Measurements from ENCODE around the gene SCCPDH. TPM values are rescaled to one million over a fixed set of nuclear protein-coding genes. Genes with fewer than 3 reads are reported as not detected.
"Not testable (repeated sequence)": the region's sequence is repeated elsewhere in the genome, so short reads cannot be mapped to it uniquely, and the experiment has no call there.

SCCPDH gene
- total and polyA plus RNA-seq, 2 experiments from 2014 or later = 44.2 to 44.8 TPM

DNA sequence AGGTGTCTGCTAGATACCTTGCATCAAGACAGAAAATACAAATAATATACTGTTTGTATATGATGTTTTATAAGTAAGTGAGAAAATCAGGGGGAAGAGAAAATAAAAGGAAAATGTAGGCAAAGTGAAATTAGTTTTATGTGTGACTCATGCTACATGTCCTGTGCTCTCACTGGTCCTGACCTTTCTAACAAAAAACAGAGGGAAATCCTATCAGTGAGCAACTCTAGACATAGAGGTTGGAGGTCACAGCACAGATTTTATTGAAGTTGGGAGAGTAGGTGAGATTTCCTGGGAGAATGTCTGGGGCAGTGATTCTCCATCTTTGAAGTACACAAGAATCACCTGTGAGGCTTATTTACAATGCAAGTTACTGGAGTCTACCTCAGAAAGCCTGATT lies 9.5 kb downstream of the SCCPDH start:
- H4K20me1 ChIP-seq (ENCODE audit: insufficient read depth, poor library complexity, severe bottlenecking) = no peaks in the 10 kb centered on the region
- H3K9me3 ChIP-seq (ENCODE audit: low read depth) = no peaks in the 10 kb centered on the region
- H3K27me3 ChIP-seq = no peaks in the 10 kb centered on the region
- H3K79me2 ChIP-seq = no peaks in the 10 kb centered on the region
- DNase-seq (ENCODE audit: low spot score) = no peak
- TF ChIP-seq CTCF (IDR thresholded peaks at IDR 0.05; ENCODE audit: poor library complexity) (no peak), EZH2phosphoT487 (IDR thresholded peaks at IDR 0.05; ENCODE audit: low read depth, severe bottlenecking, unreplicated experiment) (no peak), EZH2 (IDR thresholded peaks at IDR 0.05; ENCODE audit: borderline replicate concordance) (no peak)
- H3K4me3 ChIP-seq = no peak overlapping the region
- H2AFZ ChIP-seq = no peak overlapping the region
- no peak overlapping the region for H3K27ac ChIP-seq
- H3K4me1 ChIP-seq (ENCODE audit: insufficient read depth) = no peaks in the 10 kb centered on the region
- H3K36me3 ChIP-seq (replicated peaks; ENCODE audit: insufficient read depth, low read depth) = peaks cover 3% of the 10 kb centered on the region
- no peaks in the 10 kb centered on the region for H3K9me2 ChIP-seq (replicated peaks; ENCODE audit: insufficient read depth)
- no peak overlapping the region for H3K4me2 ChIP-seq

GRCh38 chr1:246734866-246735265 lies 10.7 kb downstream of the SCCPDH start:
- DNase-seq (ENCODE audit: low spot score) = no peak
- Histone ChIP-seq H4K20me1 (ENCODE audit: insufficient read depth, poor library complexity, severe bottlenecking) (no peaks in the 10 kb centered on the region), H3K9me2 (replicated peaks; ENCODE audit: insufficient read depth) (no peaks in the 10 kb centered on the region), H3K4me1 (ENCODE audit: insufficient read depth) (no peaks in the 10 kb centered on the region), H2AFZ (no peak overlapping the region), H3K9me3 (ENCODE audit: low read depth) (no peaks in the 10 kb centered on the region), H3K36me3 (replicated peaks; ENCODE audit: insufficient read depth, low read depth) (peaks cover 3% of the 10 kb centered on the region), H3K27ac (no peak overlapping the region), H3K4me2 (no peak overlapping the region), H3K79me2 (no peaks in the 10 kb centered on the region), H3K4me3 (no peak overlapping the region), H3K27me3 (no peaks in the 10 kb centered on the region)
- TF ChIP-seq EZH2 (IDR thresholded peaks at IDR 0.05; ENCODE audit: borderline replicate concordance) = no peak
- 100% methylated on average over 2 of the region's 2 CpGs for WGBS (ENCODE audit: low lambda C conversion rate, missing lambda C conversion rate)

DNA sequence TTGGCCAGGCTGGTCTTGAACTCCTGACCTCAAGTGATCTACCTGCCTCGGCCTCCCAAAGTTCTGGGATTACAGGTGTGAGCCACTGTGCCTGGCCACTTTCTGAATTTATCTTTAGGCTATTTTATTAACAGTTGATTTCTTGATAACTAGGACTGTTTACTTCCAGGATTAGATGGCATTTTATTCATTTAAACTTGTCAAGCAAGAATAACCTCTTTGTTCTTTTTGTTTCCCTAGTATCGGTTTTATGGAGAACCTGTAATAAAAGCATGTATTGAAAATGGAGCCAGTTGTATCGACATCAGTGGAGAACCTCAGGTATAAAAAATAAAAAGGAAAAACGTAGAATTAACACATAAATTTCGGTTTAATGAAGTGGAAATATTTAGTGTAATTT lies 11.5 kb downstream of the SCCPDH start:
- no peaks in the 10 kb centered on the region for H3K36me3 ChIP-seq (replicated peaks; ENCODE audit: insufficient read depth, low read depth)

GRCh38 chr1:246742396-246742795 lies 18.2 kb downstream of the SCCPDH start:
- Histone ChIP-seq H3K79me2 (no peaks in the 10 kb centered on the region), H3K9me2 (replicated peaks; ENCODE audit: insufficient read depth) (no peaks in the 10 kb centered on the region), H3K4me2 (no peak overlapping the region), H3K36me3 (replicated peaks; ENCODE audit: insufficient read depth, low read depth) (no peaks in the 10 kb centered on the region), H3K27ac (no peak overlapping the region), H4K20me1 (ENCODE audit: insufficient read depth, poor library complexity, severe bottlenecking) (no peaks in the 10 kb centered on the region), H3K4me1 (ENCODE audit: insufficient read depth) (no peaks in the 10 kb centered on the region), H3K27me3 (no peaks in the 10 kb centered on the region), H3K9me3 (ENCODE audit: low read depth) (no peaks in the 10 kb centered on the region), H3K4me3 (no peak overlapping the region), H2AFZ (no peak overlapping the region)
- DNase-seq (ENCODE audit: low spot score) = no peak
- WGBS (ENCODE audit: low lambda C conversion rate, missing lambda C conversion rate) = 95% methylated on average over 8 of the region's 8 CpGs
- TF ChIP-seq EZH2phosphoT487 (IDR thresholded peaks at IDR 0.05; ENCODE audit: low read depth, severe bottlenecking, unreplicated experiment) (no peak), CTCF (IDR thresholded peaks at IDR 0.05; ENCODE audit: poor library complexity) (no peak), EZH2 (IDR thresholded peaks at IDR 0.05; ENCODE audit: borderline replicate concordance) (no peak)

More for the DNA sequence above, 11.5 kb downstream of the SCCPDH start:
- TF ChIP-seq EZH2phosphoT487 (IDR thresholded peaks at IDR 0.05; ENCODE audit: low read depth, severe bottlenecking, unreplicated experiment) (no peak), CTCF (IDR thresholded peaks at IDR 0.05; ENCODE audit: poor library complexity) (no peak), EZH2 (IDR thresholded peaks at IDR 0.05; ENCODE audit: borderline replicate concordance) (no peak)
- no peak overlapping the region for H3K4me3 ChIP-seq
- no peaks in the 10 kb centered on the region for H4K20me1 ChIP-seq (ENCODE audit: insufficient read depth, poor library complexity, severe bottlenecking)
- H3K27ac ChIP-seq = no peak overlapping the region
- H3K4me2 ChIP-seq = no peak overlapping the region
- no peak for DNase-seq (ENCODE audit: low spot score)
- no peaks in the 10 kb centered on the region for H3K79me2 ChIP-seq
- H3K9me3 ChIP-seq (ENCODE audit: low read depth) = no peaks in the 10 kb centered on the region
- H3K27me3 ChIP-seq = no peaks in the 10 kb centered on the region
- no peaks in the 10 kb centered on the region for H3K9me2 ChIP-seq (replicated peaks; ENCODE audit: insufficient read depth)
- H3K4me1 ChIP-seq (ENCODE audit: insufficient read depth) = no peaks in the 10 kb centered on the region
- WGBS (ENCODE audit: low lambda C conversion rate, missing lambda C conversion rate) = 94% methylated on average over 5 of the region's 5 CpGs
- H2AFZ ChIP-seq = no peak overlapping the region

- 70% methylated on average over 10 of the region's 10 CpGs for WGBS (ENCODE audit: low lambda C conversion rate, missing lambda C conversion rate)
- H3K9me3 ChIP-seq (ENCODE audit: low read depth); H3K9me2 ChIP-seq (replicated peaks; ENCODE audit: insufficient read depth); H3K79me2 ChIP-seq; H2AFZ ChIP-seq; DNase-seq (ENCODE audit: low spot score); H4K20me1 ChIP-seq (ENCODE audit: insufficient read depth, poor library complexity, severe bottlenecking); H3K4me2 ChIP-seq; H3K36me3 ChIP-seq (replicated peaks; ENCODE audit: insufficient read depth, low read depth); H3K27ac ChIP-seq; H3K4me1 ChIP-seq (ENCODE audit: insufficient read depth); H3K4me3 ChIP-seq; H3K27me3 ChIP-seq: not testable (repeated sequence)
These were observed 21.9 kb downstream of the SCCPDH start for GRCh38 chr1:246746155-246746554.

All from hepatocyte (in vitro differentiated cells).